Measurements from ENCODE around the gene MAD1L1.

DNA sequence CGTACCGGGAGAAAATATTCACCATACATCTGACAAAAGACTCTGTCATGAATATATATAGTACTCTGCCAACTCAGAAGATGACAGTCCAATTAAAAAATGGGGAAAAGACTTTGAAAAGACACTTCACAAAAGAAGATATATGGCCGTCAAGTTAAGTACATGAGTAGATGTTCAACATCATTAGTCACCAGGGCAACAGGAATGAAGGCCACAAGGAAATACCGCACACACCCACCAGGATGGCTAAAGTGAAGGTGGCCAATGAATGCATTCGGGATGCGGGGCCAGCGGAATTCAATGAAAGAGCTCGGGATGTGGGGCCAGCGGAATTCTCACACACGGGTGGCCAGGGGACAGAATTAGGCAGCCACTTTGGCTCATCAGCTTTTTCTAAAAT lies 42.2 kb downstream of the MAD1L1 start:
- no peak for TF ChIP-seq EZH2 (IDR thresholded peaks at IDR 0.05; ENCODE audit: borderline replicate concordance, low read depth, low read length, severe bottlenecking)
- TF ChIP-seq, protein P1, sequence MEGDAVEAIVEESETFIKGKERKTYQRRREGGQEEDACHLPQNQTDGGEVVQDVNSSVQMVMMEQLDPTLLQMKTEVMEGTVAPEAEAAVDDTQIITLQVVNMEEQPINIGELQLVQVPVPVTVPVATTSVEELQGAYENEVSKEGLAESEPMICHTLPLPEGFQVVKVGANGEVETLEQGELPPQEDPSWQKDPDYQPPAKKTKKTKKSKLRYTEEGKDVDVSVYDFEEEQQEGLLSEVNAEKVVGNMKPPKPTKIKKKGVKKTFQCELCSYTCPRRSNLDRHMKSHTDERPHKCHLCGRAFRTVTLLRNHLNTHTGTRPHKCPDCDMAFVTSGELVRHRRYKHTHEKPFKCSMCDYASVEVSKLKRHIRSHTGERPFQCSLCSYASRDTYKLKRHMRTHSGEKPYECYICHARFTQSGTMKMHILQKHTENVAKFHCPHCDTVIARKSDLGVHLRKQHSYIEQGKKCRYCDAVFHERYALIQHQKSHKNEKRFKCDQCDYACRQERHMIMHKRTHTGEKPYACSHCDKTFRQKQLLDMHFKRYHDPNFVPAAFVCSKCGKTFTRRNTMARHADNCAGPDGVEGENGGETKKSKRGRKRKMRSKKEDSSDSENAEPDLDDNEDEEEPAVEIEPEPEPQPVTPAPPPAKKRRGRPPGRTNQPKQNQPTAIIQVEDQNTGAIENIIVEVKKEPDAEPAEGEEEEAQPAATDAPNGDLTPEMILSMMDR (IDR thresholded peaks at IDR 0.05; ENCODE audit: borderline replicate concordance, extremely low read depth, low read length, poor library complexity, severe bottlenecking): no peak

All from DND-41 (cell line).